Neural cell (in vitro differentiated cells): ENCODE measurements around the gene ZMAT2. TPM values are rescaled to one million over a fixed set of nuclear protein-coding genes. Genes with fewer than 3 reads are reported as not detected.
"Not testable (repeated sequence)": the region's sequence is repeated elsewhere in the genome, so short reads cannot be mapped to it uniquely, and the experiment has no call there.

Experiments used
- H2AFZ ChIP-seq: fragments of 200-600, 300-800 bp; sonication (generic), shearing (Covaris generic); 2 replicates; pipeline ENCODE4 v1.6.0; 2014; ENCODE audit warnings: low read depth, mild to moderate bottlenecking, antibody characterized with exemption, low read length, moderate library complexity
- H3F3A ChIP-seq: fragments of 200-600 bp; shearing (Covaris generic); 2 replicates; pipeline ENCODE4 v1.6.1; 2016; ENCODE audit warnings: mild to moderate bottlenecking, moderate library complexity, mixed read lengths, antibody characterized with exemption, low read length; ENCODE audit not compliant: insufficient read depth, poor library complexity, severe bottlenecking
- H3K27ac ChIP-seq: fragments of 200-600, 300-800 bp; sonication (generic), shearing (Covaris generic); 2 replicates; pipeline ENCODE4 v1.5.1; 2014; ENCODE audit warnings: mild to moderate bottlenecking, low read length, moderate library complexity
- H3K27me3 ChIP-seq: fragments of 300-800, 200-600 bp; sonication (generic), shearing (Covaris generic); 2 replicates; pipeline ENCODE4 v1.6.0; 2014; ENCODE audit warnings: mild to moderate bottlenecking, low read depth, low read length, moderate library complexity; ENCODE audit not compliant: insufficient read depth
- H3K36me3 ChIP-seq: fragments of 300-800, 200-600 bp; sonication (generic), shearing (Covaris generic); 2 replicates; pipeline ENCODE4 v1.5.1; 2014; ENCODE audit warnings: mild to moderate bottlenecking, antibody characterized with exemption, low read length, moderate library complexity; ENCODE audit not compliant: insufficient read depth
- H3K4me2 ChIP-seq: fragments of 300-800, 200-600 bp; sonication (generic), shearing (Covaris generic); 2 replicates; pipeline ENCODE4 v1.6.0; 2014; ENCODE audit warnings: mild to moderate bottlenecking, low read length
- H3K4me3 ChIP-seq: fragments of 300-800, 200-600 bp; sonication (generic), shearing (Covaris generic); 2 replicates; pipeline ENCODE4 v1.5.1; 2014; ENCODE audit warnings: mild to moderate bottlenecking, low read length, moderate library complexity
- H3K79me2 ChIP-seq: fragments of 200-600 bp; shearing (Covaris generic); replicated peaks from 2 replicates; pipeline ENCODE4 v1.6.0; 2014; ENCODE audit warnings: mild to moderate bottlenecking, low read length, moderate library complexity; ENCODE audit not compliant: insufficient read depth
- H3K9ac ChIP-seq: fragments of 300-800, 200-600 bp; sonication (generic), shearing (Covaris generic); 2 replicates; pipeline ENCODE4 v1.6.1; 2016; ENCODE audit warnings: mild to moderate bottlenecking, low read length, mixed read lengths
- H3K9me2 ChIP-seq: fragments of 200-600 bp; shearing (Covaris generic); 2 replicates; pipeline ENCODE4 v1.6.1; 2016; ENCODE audit warnings: mild to moderate bottlenecking, low read length, mixed read lengths; ENCODE audit not compliant: insufficient read depth
- H3K9me3 ChIP-seq: fragments of 200-600, 300-800 bp; sonication (generic), shearing (Covaris generic); 2 replicates; pipeline ENCODE4 v1.6.1; 2016; ENCODE audit warnings: mild to moderate bottlenecking, mixed run types, low read length, moderate library complexity, mixed read lengths
- H4K20me1 ChIP-seq: fragments of 200-600 bp; shearing (Covaris generic); 2 replicates; pipeline ENCODE4 v1.6.1; 2016; ENCODE audit warnings: mild to moderate bottlenecking, mixed run types; ENCODE audit not compliant: insufficient read depth
- EP300 ChIP-seq: fragments of 450-650 bp; conservative IDR thresholded peaks from 2 replicates; pipeline ENCODE4 v1.6.1; 2014; ENCODE audit warnings: antibody characterized with exemption, mild to moderate bottlenecking, moderate library complexity; ENCODE audit not compliant: poor library complexity, severe bottlenecking
- EZH2 ChIP-seq: fragments of 200-600, 300-800 bp; shearing (Covaris generic), sonication (generic); IDR thresholded peaks from 2 replicates; pipeline ENCODE4 v1.6.1; 2014; ENCODE audit warnings: antibody characterized with exemption, low read length, borderline replicate concordance, mild to moderate bottlenecking; ENCODE audit not compliant: insufficient read depth, poor library complexity, severe bottlenecking
- MXI1 ChIP-seq: fragments of 450-650 bp; conservative IDR thresholded peaks from 2 replicates; pipeline ENCODE4 v1.6.1; 2014; ENCODE audit warnings: antibody characterized with exemption, mild to moderate bottlenecking; ENCODE audit not compliant: poor library complexity, severe bottlenecking
- POLR2AphosphoS5 ChIP-seq: IDR thresholded peaks from 2 replicates; pipeline ENCODE4 v1.6.1; 2012
- RAD21 ChIP-seq: fragments of 450-650 bp; conservative IDR thresholded peaks from 2 replicates; pipeline ENCODE4 v1.6.1; 2014; ENCODE audit warnings: antibody characterized with exemption, mild to moderate bottlenecking, moderate library complexity
- SMC3 ChIP-seq: fragments of 450-650 bp; conservative IDR thresholded peaks from 2 replicates; pipeline ENCODE4 v1.6.1; 2014; ENCODE audit warnings: antibody characterized with exemption, mild to moderate bottlenecking, moderate library complexity; ENCODE audit not compliant: poor library complexity
- TAF1 ChIP-seq: IDR thresholded peaks from 2 replicates; pipeline ENCODE4 v1.6.1; 2012; ENCODE audit warnings: low read depth
- polyA plus RNA-seq: library from polyadenylated mRNA; depleted of rRNA; stranded (reverse); fragments of >200 nt; gene quantifications from 2 replicates; pipeline ENCODE4 v1.2.3, GENCODE V29; 2014
- TF ChIP-seq, protein P1 (sequence below): IDR thresholded peaks from 2 replicates; pipeline ENCODE4 v1.6.1; 2012; ENCODE audit warnings: borderline replicate concordance
- TF ChIP-seq, protein P2 (sequence below): fragments of 450-650 bp; IDR thresholded peaks from 2 replicates; pipeline ENCODE4 v1.5.1; 2014; ENCODE audit warnings: antibody characterized with exemption, mild to moderate bottlenecking, moderate library complexity; ENCODE audit not compliant: poor library complexity, severe bottlenecking

Gene ZMAT2
- polyA plus RNA-seq, 1 donor from 2014 or later: 170 TPM

DNA sequence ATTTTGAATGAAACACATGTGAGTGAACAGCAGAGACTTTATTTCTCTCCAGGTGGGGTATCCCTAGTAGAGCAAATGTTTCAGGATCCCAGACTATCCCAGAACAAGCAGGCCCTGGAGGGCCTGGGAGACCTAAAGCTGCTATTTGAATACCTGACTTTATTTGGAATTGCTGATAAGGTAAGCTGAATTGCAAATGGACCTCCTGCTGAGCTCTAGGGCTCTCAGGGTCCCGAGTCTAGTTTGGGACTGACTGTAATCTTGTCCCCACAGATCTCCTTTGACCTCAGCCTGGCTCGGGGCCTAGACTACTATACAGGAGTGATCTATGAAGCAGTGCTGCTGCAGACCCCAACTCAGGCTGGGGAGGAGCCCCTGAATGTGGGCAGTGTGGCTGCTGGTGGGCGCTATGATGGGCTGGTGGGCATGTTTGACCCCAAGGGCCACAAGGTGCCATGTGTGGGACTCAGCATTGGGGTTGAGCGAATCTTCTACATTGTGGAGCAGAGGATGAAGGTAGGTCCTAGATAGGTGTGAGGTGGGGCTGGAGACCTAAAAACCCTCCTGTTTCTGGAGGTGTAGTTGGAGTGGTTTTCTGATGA is 3.3 kb upstream of the ZMAT2 start:
- no peak overlapping the region for H3K27ac ChIP-seq
- H3K9me2 ChIP-seq: no peaks in the 10 kb centered on the region
- no peaks in the 10 kb centered on the region for H4K20me1 ChIP-seq
- no peak overlapping the region for H3K4me2 ChIP-seq
- H3K27me3 ChIP-seq: no peaks in the 10 kb centered on the region
- no peak overlapping the region for H3K4me3 ChIP-seq
- peaks cover 22% of the 10 kb centered on the region for H3K79me2 ChIP-seq
- peaks cover 16% of the 10 kb centered on the region for H3K36me3 ChIP-seq
- no peak overlapping the region for H2AFZ ChIP-seq
- H3K9ac ChIP-seq: no peak overlapping the region
- H3K9me3 ChIP-seq: no peaks in the 10 kb centered on the region
- H3F3A ChIP-seq: no peaks in the 10 kb centered on the region
- no peak for TF ChIP-seq POLR2AphosphoS5
- no peak for TF ChIP-seq MXI1
- TF ChIP-seq TAF1: no peak
- no peak for TF ChIP-seq EZH2
- no peak for TF ChIP-seq EP300
- TF ChIP-seq, protein P1, sequence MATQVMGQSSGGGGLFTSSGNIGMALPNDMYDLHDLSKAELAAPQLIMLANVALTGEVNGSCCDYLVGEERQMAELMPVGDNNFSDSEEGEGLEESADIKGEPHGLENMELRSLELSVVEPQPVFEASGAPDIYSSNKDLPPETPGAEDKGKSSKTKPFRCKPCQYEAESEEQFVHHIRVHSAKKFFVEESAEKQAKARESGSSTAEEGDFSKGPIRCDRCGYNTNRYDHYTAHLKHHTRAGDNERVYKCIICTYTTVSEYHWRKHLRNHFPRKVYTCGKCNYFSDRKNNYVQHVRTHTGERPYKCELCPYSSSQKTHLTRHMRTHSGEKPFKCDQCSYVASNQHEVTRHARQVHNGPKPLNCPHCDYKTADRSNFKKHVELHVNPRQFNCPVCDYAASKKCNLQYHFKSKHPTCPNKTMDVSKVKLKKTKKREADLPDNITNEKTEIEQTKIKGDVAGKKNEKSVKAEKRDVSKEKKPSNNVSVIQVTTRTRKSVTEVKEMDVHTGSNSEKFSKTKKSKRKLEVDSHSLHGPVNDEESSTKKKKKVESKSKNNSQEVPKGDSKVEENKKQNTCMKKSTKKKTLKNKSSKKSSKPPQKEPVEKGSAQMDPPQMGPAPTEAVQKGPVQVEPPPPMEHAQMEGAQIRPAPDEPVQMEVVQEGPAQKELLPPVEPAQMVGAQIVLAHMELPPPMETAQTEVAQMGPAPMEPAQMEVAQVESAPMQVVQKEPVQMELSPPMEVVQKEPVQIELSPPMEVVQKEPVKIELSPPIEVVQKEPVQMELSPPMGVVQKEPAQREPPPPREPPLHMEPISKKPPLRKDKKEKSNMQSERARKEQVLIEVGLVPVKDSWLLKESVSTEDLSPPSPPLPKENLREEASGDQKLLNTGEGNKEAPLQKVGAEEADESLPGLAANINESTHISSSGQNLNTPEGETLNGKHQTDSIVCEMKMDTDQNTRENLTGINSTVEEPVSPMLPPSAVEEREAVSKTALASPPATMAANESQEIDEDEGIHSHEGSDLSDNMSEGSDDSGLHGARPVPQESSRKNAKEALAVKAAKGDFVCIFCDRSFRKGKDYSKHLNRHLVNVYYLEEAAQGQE: no peak
- TF ChIP-seq, protein P2, sequence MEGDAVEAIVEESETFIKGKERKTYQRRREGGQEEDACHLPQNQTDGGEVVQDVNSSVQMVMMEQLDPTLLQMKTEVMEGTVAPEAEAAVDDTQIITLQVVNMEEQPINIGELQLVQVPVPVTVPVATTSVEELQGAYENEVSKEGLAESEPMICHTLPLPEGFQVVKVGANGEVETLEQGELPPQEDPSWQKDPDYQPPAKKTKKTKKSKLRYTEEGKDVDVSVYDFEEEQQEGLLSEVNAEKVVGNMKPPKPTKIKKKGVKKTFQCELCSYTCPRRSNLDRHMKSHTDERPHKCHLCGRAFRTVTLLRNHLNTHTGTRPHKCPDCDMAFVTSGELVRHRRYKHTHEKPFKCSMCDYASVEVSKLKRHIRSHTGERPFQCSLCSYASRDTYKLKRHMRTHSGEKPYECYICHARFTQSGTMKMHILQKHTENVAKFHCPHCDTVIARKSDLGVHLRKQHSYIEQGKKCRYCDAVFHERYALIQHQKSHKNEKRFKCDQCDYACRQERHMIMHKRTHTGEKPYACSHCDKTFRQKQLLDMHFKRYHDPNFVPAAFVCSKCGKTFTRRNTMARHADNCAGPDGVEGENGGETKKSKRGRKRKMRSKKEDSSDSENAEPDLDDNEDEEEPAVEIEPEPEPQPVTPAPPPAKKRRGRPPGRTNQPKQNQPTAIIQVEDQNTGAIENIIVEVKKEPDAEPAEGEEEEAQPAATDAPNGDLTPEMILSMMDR: no peak
- TF ChIP-seq SMC3: no peak
- TF ChIP-seq RAD21: no peak

DNA sequence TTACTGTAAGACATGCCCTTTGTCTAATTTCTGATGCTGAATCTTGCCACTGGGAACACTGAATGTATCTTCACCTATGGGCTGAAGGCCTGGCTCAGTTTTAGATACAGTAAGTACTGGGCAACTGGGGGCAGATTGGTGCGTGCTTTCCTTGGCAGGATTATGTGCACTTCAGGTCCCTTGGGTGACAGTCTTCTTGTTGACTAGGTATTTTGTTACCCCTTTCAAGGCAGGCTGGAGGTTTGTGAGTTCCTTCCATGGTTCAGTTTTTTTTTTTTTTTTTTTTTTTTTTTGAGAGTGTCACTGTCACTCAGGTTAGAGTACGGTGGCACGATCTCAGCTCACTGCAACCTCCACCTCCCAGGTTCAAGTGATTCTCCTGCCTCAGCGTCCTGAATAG is 7.6 kb downstream of the ZMAT2 start:
- Histone ChIP-seq H3K27me3 (no peaks in the 10 kb centered on the region), H2AFZ (no peak overlapping the region), H3F3A (no peaks in the 10 kb centered on the region), H3K27ac (no peak overlapping the region), H4K20me1 (no peaks in the 10 kb centered on the region), H3K9ac (no peak overlapping the region), H3K4me2 (no peak overlapping the region), H3K9me3 (no peaks in the 10 kb centered on the region), H3K4me3 (no peak overlapping the region), H3K79me2 (no peaks in the 10 kb centered on the region), H3K36me3 (peaks cover 3% of the 10 kb centered on the region), H3K9me2 (no peaks in the 10 kb centered on the region)
- TF ChIP-seq SMC3: no peak
- TF ChIP-seq, protein P2: no peak
- TF ChIP-seq RAD21: no peak
- TF ChIP-seq MXI1: no peak
- TF ChIP-seq TAF1: no peak
- TF ChIP-seq, protein P1: no peak
- no peak for TF ChIP-seq POLR2AphosphoS5
- no peak for TF ChIP-seq EP300
- no peak for TF ChIP-seq EZH2

DNA sequence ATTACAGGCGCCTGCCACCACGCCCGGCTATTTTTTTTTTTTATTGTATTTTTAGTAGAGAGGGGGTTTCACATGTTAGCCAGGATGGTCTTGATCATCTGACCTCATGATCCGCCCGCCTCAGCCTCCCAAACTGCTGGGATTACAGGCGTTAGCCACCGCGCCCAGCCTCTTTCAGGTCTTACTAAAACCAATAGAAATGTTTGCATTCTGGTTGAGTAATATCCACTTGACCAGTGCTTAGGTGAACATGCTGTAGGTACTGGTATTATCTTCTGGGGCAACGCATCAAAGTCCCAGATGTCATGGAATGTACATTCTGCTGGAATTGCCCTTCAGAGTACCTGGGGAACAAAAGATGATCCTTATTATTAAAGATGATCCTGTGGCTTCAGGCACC is 8.5 kb downstream of the ZMAT2 start:
- not testable (repeated sequence) for H3K36me3 ChIP-seq, H3F3A ChIP-seq, H3K4me3 ChIP-seq, H3K27ac ChIP-seq, H4K20me1 ChIP-seq, H3K79me2 ChIP-seq, H3K9me3 ChIP-seq, H3K9me2 ChIP-seq, H3K4me2 ChIP-seq, H2AFZ ChIP-seq, H3K27me3 ChIP-seq, H3K9ac ChIP-seq
